GM10248 (cell line): ENCODE results near the gene CLEC20A.

Source experiments
- CTCF ChIA-PET: fragments of 300-600 bp; sonication (Branson Sonifier 250); formaldehyde crosslinking; extraction: SDS; loops from one replicate; lab custom pipeline; 2021; ENCODE audit warnings: antibody characterized with exemption; lab: Yijun Ruan, JAX
- POLR2A ChIA-PET: fragments of 350-650 bp; sonication (Branson Sonifier 250); formaldehyde crosslinking; extraction: SDS; loops from one replicate; lab custom pipeline; 2020; ENCODE audit warnings: antibody characterized with exemption; lab: Yijun Ruan, JAX
- DNase-seq: peaks from one replicate; pipeline ENCODE4 v3.0.0; 2012; ENCODE audit errors: extremely low spot score
- CTCF ChIP-seq: IDR thresholded peaks from 2 replicates; pipeline ENCODE4 v1.5.1; 2012; ENCODE audit warnings: mild to moderate bottlenecking, low read depth; ENCODE audit errors: extremely low read depth, missing control alignments, control extremely low read depth

CLEC20A gene

GRCh38 chr1:178461701-178462100, 35.1 kb downstream of the CLEC20A start:
- ChIA-PET POLR2A (no interaction called here), CTCF (no interaction called here)
- no peak for DNase-seq
- no peak for TF ChIP-seq CTCF

- no peak for DNase-seq
- ChIA-PET POLR2A (no interaction called here), CTCF (no interaction called here)
- no peak for TF ChIP-seq CTCF
These were observed 35.7 kb downstream of the CLEC20A start for GRCh38 chr1:178461104-178461503.

- POLR2A ChIA-PET = no interaction called here
- TF ChIP-seq CTCF = no peak
- DNase-seq = no peak
- CTCF ChIA-PET = interaction anchor here (1.2 to 1.5 kb wide), 3 partner anchors 8 to 43 kb away, joined by 3 to 4 read pairs (median 4); no protein-coding TSS in a partner anchor
These were observed 38.6 kb downstream of the CLEC20A start for GRCh38 chr1:178458203-178458602.

- POLR2A ChIA-PET = no interaction called here
These were observed 39.1 kb downstream of the CLEC20A start for GRCh38 chr1:178457651-178458050.

GRCh38 chr1:178456472-178456871, 40.3 kb downstream of the CLEC20A start:
- DNase-seq = no peak
- TF ChIP-seq CTCF = no peak
- CTCF ChIA-PET = no interaction called here
- POLR2A ChIA-PET = no interaction called here

More at GRCh38 chr1:178457651-178458050, 39.1 kb downstream of the CLEC20A start:
- no peak for DNase-seq
- no peak for TF ChIP-seq CTCF
- CTCF ChIA-PET = interaction anchor here (1.5 kb wide), 1 partner anchor 44 kb away, joined by 4 read pairs; no protein-coding TSS in a partner anchor

GRCh38 chr1:178452013-178452412, 44.8 kb downstream of the CLEC20A start:
- no peak for TF ChIP-seq CTCF
- no peak for DNase-seq
- ChIA-PET POLR2A (no interaction called here), CTCF (interaction anchor here (1.1 kb wide), 1 partner anchor 49 kb away, joined by 3 read pairs; no protein-coding TSS in a partner anchor)
